C4-2B (cell line): ENCODE data around the gene SCTR.

Experiments used
- ZFX ChIP-seq: fragments of 450-650 bp; IDR thresholded peaks from 2 replicates; pipeline ENCODE4 v1.6.1; 2017
- TF ChIP-seq, protein P1 (sequence below): fragments of 450-650 bp; conservative IDR thresholded peaks from 2 replicates; pipeline ENCODE4 v1.5.1; 2017; ENCODE audit warnings: mild to moderate bottlenecking

- TF ChIP-seq, protein P1, sequence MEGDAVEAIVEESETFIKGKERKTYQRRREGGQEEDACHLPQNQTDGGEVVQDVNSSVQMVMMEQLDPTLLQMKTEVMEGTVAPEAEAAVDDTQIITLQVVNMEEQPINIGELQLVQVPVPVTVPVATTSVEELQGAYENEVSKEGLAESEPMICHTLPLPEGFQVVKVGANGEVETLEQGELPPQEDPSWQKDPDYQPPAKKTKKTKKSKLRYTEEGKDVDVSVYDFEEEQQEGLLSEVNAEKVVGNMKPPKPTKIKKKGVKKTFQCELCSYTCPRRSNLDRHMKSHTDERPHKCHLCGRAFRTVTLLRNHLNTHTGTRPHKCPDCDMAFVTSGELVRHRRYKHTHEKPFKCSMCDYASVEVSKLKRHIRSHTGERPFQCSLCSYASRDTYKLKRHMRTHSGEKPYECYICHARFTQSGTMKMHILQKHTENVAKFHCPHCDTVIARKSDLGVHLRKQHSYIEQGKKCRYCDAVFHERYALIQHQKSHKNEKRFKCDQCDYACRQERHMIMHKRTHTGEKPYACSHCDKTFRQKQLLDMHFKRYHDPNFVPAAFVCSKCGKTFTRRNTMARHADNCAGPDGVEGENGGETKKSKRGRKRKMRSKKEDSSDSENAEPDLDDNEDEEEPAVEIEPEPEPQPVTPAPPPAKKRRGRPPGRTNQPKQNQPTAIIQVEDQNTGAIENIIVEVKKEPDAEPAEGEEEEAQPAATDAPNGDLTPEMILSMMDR = no peak
- no peak for TF ChIP-seq ZFX
These were observed 95.6 kb downstream of the SCTR start for GRCh38 chr2:119428488-119429224.
